Mesodermal cell (in vitro differentiated cells): Measurements from ENCODE around the gene LRBA.

Experiments used
- H3K27ac ChIP-seq: 2 replicates; pipeline ENCODE4 v1.7.0; 2013; ENCODE audit warnings: mild to moderate bottlenecking, low read depth, low read length, moderate library complexity; ENCODE audit not compliant: severe bottlenecking
- H3K36me3 ChIP-seq: 2 replicates; pipeline ENCODE4 v1.7.1; 2013; ENCODE audit warnings: mild to moderate bottlenecking, low read length, moderate library complexity; ENCODE audit not compliant: control insufficient read depth, insufficient read depth
- H3K4me1 ChIP-seq: one replicate; pipeline ENCODE4 v1.7.1; 2013; ENCODE audit warnings: mild to moderate bottlenecking, low read length; ENCODE audit not compliant: insufficient read depth, control insufficient read depth, poor library complexity, severe bottlenecking
- H3K4me3 ChIP-seq: 2 replicates; pipeline ENCODE4 v1.7.0; 2013; ENCODE audit warnings: low read length, control low read depth, mild to moderate bottlenecking; ENCODE audit not compliant: insufficient read depth, poor library complexity, severe bottlenecking; ENCODE audit errors: extremely low read depth
- H3K9me3 ChIP-seq: 2 replicates; pipeline ENCODE4 v1.7.1; 2013; ENCODE audit warnings: mild to moderate bottlenecking, low read length, moderate library complexity; ENCODE audit not compliant: control insufficient read depth
- WGBS, 2 experiments: methylation state at CpG; one replicate each; pipeline ENCODE4 v1.1.5; 2013; ENCODE audit warnings: missing lambda C conversion rate in 2 of 2; ENCODE audit not compliant: insufficient coverage in 2 of 2; 5-methylcytosine and 5-hydroxymethylcytosine counted together

LRBA gene

DNA sequence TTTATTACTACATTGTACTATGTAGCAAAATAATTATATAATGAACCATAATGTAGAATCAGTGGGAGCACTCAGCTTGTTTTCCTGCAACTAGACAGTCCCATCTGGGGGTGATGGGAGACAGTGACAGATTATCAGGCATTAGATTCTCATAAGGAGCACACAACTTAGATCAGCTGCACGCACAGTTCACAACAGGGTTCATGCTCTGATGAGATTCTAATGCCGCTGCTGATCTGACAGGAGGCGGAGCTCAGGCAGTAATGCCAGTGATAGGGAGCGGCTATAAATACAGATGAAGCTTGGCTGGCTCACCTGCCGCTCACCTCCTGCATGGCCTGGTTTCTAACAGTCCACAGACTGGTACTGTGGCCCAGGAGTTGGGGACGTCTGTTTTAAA, 233.9 kb downstream of the LRBA start:
- 94 to 98% methylated on average over 5 of the region's 6 CpGs for WGBS, 2 experiments
- Histone ChIP-seq H3K27ac (no peak overlapping the region), H3K4me1 (no peaks in the 10 kb centered on the region), H3K4me3 (no peak overlapping the region), H3K36me3 (no peaks in the 10 kb centered on the region), H3K9me3 (no peaks in the 10 kb centered on the region)

DNA sequence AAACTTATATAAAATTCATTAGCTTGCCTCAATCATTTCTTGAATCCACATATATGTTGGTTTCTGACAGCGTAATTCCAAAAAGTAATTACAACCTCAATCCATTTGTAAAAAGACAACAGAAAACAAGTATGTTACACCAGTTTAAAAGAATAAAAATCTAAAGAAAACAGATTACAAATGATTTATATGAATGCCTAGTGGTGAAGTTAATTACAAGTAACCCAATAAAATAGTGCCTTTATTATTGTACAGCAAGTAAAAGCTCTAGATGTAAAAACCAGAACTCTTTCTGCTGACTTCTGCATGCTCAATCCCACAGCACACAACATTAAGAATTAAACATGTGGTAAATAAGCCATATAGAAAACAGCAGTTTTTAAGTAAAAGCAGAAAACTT, 235.4 kb downstream of the LRBA start:
- Histone ChIP-seq H3K4me3 (no peak overlapping the region), H3K4me1 (no peaks in the 10 kb centered on the region), H3K9me3 (no peaks in the 10 kb centered on the region), H3K27ac (no peak overlapping the region), H3K36me3 (no peaks in the 10 kb centered on the region)
- no CpG with 5 or more reads among the region's 1 CpG for WGBS, 2 experiments

DNA sequence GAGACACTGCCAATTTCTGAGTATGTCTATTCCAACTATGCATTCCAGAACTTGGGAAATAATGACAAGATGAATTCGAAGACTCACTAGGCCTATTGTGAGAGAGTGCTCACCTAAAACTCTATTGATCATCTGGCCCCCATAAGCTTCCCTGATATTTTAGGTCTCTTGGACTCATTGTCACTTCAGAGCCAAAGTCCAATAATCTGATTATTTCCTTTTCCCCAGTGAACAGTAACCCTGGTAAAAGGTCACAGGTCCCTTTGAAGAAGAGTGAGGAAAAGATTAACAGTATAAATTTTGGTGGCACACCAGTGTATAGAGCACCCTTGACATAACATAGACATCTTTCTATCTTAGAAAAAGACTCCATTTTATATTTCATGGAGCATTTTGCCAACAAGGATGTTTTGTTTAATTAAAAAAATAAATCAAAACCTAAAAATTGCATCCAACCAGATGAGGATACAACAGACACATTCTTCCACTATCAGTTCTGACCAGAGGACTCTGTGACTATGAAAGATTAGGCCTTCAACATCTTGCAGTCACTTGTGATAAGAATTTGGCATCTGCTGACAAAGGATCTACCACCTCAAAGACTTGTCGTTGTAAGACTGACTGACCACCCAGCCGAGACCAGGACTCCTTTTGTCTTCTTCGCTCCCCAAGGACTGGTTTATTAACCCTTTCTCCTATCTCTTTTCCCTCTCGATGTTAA, 241.2 kb downstream of the LRBA start:
- H3K27ac ChIP-seq = no peak overlapping the region
- peaks cover 9% of the 10 kb centered on the region for H3K4me1 ChIP-seq
- 0 to 83% methylated on average over 1 of the region's 5 CpGs for WGBS, 2 experiments
- no peak overlapping the region for H3K4me3 ChIP-seq
- H3K9me3 ChIP-seq = no peaks in the 10 kb centered on the region
- no peaks in the 10 kb centered on the region for H3K36me3 ChIP-seq

DNA sequence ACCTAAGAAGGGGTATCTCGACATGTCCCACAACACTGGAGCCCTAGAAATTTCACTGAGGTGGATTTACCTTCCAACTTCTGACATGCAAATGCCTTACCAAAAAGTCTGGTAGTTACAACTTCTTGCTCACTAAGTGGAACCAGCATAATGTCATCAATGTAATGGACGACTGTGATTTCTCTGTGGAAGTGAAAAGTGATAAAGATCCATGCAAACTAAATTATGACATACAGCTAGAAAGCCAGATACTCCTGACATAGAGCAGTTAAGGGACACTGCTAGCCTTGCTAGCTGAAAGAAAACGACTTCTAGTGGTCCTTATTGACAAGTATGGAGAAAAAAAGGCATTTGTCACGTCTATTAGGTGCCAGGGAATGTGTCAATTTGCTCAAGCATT, 242.1 kb downstream of the LRBA start:
- no peak overlapping the region for H3K27ac ChIP-seq
- H3K4me3 ChIP-seq = no peak overlapping the region
- H3K36me3 ChIP-seq = no peaks in the 10 kb centered on the region
- 44 to 88% methylated on average over 1 to 2 of the region's 4 CpGs for WGBS, 2 experiments
- peaks cover 9% of the 10 kb centered on the region for H3K4me1 ChIP-seq
- H3K9me3 ChIP-seq = no peaks in the 10 kb centered on the region

GRCh38 chr4:150771382-150771781, 243.7 kb downstream of the LRBA start:
- Histone ChIP-seq H3K4me3 (no peak overlapping the region), H3K27ac (no peak overlapping the region), H3K9me3 (no peaks in the 10 kb centered on the region), H3K36me3 (no peaks in the 10 kb centered on the region), H3K4me1 (peaks cover 9% of the 10 kb centered on the region)
- WGBS, 2 experiments = 93 to 100% methylated on average over 1 of the region's 1 CpG

DNA sequence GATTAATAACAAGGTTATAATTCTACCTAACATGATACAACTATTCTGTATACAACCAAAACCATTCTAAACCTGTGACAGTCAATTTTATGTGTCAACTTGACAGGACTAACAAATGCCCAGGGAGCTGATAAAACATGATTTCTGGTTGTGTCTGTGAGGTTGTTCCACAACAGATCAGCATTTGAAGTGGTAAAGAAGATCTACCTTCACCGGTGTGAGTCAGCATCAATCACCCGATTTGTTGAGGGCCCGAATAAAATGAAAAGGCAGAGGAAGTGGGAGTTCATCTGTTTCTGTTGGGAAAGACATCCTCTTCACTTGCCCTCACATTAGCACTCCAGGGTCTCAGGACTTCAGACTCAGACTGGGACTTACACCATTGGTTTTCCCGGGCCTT, 245.2 kb downstream of the LRBA start:
- H3K36me3 ChIP-seq = no peaks in the 10 kb centered on the region
- no peak overlapping the region for H3K27ac ChIP-seq
- H3K9me3 ChIP-seq = no peaks in the 10 kb centered on the region
- peaks cover 9% of the 10 kb centered on the region for H3K4me1 ChIP-seq
- H3K4me3 ChIP-seq = no peak overlapping the region
- WGBS, 2 experiments = 80 to 91% methylated on average over 1 of the region's 4 CpGs

- WGBS, 2 experiments = 85 to 90% methylated on average over 2 of the region's 2 CpGs
- no peak overlapping the region for H3K27ac ChIP-seq
These were observed 245.8 kb downstream of the LRBA start for GRCh38 chr4:150769248-150769647.

GRCh38 chr4:150768497-150768896, 246.6 kb downstream of the LRBA start:
- Histone ChIP-seq H3K4me1 (peaks cover 9% of the 10 kb centered on the region), H3K9me3 (no peaks in the 10 kb centered on the region), H3K4me3 (no peak overlapping the region), H3K27ac (no peak overlapping the region), H3K36me3 (no peaks in the 10 kb centered on the region)
- WGBS, 2 experiments = no CpG with 5 or more reads among the region's 1 CpG

More at GRCh38 chr4:150769248-150769647, 245.8 kb downstream of the LRBA start:
- Histone ChIP-seq H3K4me1 (peaks cover 9% of the 10 kb centered on the region), H3K4me3 (no peak overlapping the region), H3K36me3 (no peaks in the 10 kb centered on the region), H3K9me3 (no peaks in the 10 kb centered on the region)

DNA sequence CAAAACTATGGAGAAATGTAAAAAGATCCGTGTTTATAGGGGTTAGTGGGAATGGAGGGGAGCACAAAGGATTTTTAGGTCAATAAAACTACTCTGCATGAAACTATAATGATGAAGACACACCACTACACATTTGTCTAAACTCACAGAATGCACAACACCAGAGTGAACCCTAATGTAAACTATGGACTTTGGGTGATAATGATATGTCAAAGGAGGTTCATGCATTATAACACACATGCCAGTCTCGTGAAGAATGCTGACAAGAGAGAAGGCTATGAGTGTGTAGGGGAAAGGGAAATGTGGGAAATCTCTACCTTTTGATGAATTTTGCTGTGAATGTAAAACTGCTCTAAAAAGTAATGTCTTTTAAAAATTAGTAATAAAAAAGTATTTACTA, 249.9 kb downstream of the LRBA start:
- H3K27ac ChIP-seq = no peak overlapping the region
- H3K4me3 ChIP-seq = no peak overlapping the region
- no peaks in the 10 kb centered on the region for H3K9me3 ChIP-seq
- no CpG with 5 or more reads among the region's 2 CpGs for WGBS, 2 experiments
- peaks cover 9% of the 10 kb centered on the region for H3K4me1 ChIP-seq
- no peaks in the 10 kb centered on the region for H3K36me3 ChIP-seq

GRCh38 chr4:150751648-150752047, 263.4 kb downstream of the LRBA start:
- H3K9me3 ChIP-seq = no peaks in the 10 kb centered on the region
- no peaks in the 10 kb centered on the region for H3K36me3 ChIP-seq
- no peak overlapping the region for H3K27ac ChIP-seq
- no peak overlapping the region for H3K4me3 ChIP-seq
- no peaks in the 10 kb centered on the region for H3K4me1 ChIP-seq

GRCh38 chr4:150750824-150751223, 264.3 kb downstream of the LRBA start:
- no peak overlapping the region for H3K4me3 ChIP-seq
- no peaks in the 10 kb centered on the region for H3K36me3 ChIP-seq
- no peak overlapping the region for H3K27ac ChIP-seq
- H3K4me1 ChIP-seq = no peaks in the 10 kb centered on the region
- no peaks in the 10 kb centered on the region for H3K9me3 ChIP-seq
